Measurements from ENCODE around the gene UBA3.

DNA sequence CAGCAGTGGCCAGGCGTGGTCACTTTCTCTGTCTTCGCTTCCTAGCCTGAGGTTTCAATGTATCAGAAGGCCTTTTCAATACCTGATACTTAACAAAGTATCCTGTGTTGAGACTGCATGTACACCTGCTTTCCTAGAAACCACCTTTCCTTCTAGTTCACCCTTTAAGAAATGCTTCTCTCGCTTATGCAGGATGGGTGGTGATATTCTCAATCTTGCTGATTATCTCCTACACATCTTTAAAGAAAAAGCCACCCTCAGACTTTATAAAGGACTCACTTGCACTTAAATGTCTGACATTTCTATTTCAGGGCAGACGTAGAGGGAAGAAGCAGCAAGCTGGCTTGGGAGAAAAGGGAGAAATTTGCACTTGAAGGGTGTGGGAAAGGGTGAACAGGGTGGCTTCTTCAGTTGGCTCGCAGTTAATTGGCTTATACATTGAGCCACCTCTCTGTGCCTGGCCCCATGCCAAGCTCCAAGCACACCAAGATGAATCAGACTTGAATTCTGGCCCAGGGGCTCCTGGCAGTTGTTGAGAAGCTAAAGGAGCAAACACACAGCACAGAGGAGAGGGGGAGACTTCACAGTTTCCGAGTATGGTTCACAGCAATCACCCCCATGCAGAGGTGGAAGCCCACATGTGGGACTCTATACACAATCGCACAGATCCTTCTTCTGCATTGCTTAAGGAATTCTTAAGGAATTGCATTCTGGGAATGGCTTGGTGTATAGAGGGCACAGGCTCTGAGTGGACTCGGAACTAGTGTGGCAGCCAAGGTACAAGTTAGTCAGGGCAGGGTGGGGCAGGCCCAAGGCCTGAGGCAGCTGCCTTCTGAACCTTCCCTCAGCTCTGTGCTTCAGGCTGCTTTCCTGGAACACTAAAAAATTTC, 5.9 kb upstream of the UBA3 start:
- TF ChIP-seq, protein P1, sequence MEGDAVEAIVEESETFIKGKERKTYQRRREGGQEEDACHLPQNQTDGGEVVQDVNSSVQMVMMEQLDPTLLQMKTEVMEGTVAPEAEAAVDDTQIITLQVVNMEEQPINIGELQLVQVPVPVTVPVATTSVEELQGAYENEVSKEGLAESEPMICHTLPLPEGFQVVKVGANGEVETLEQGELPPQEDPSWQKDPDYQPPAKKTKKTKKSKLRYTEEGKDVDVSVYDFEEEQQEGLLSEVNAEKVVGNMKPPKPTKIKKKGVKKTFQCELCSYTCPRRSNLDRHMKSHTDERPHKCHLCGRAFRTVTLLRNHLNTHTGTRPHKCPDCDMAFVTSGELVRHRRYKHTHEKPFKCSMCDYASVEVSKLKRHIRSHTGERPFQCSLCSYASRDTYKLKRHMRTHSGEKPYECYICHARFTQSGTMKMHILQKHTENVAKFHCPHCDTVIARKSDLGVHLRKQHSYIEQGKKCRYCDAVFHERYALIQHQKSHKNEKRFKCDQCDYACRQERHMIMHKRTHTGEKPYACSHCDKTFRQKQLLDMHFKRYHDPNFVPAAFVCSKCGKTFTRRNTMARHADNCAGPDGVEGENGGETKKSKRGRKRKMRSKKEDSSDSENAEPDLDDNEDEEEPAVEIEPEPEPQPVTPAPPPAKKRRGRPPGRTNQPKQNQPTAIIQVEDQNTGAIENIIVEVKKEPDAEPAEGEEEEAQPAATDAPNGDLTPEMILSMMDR (IDR thresholded peaks at IDR 0.05; ENCODE audit: low read length) = no peak
- TF ChIP-seq EZH2phosphoT487 (IDR thresholded peaks at IDR 0.05; ENCODE audit: low read length) = no peak
